ENCODE data around the gene GABRB2.

GABRB2 gene

GRCh38 chr5:161546470-161547301 is at the start of gene GABRB2:
Gene GABRB2, minus strand, starts transcription at chr5:161546725. Its CDS starts 82 bp downstream, at chr5:161546643.
- DNase-seq (ENCODE audit: insufficient read length, low spot score) (peak; percentile 22), FAIRE-seq (no peak)
- no peak for TF ChIP-seq CTCF (IDR thresholded peaks at IDR 0.05; ENCODE audit: insufficient read depth, missing control alignments)

- no peak for TF ChIP-seq CTCF (IDR thresholded peaks at IDR 0.05; ENCODE audit: insufficient read depth, missing control alignments)
- FAIRE-seq (no peak), DNase-seq (ENCODE audit: insufficient read length, low spot score) (no peak)
Observed at GRCh38 chr5:161585798-161586197, 39.3 kb upstream of the GABRB2 start.

DNA sequence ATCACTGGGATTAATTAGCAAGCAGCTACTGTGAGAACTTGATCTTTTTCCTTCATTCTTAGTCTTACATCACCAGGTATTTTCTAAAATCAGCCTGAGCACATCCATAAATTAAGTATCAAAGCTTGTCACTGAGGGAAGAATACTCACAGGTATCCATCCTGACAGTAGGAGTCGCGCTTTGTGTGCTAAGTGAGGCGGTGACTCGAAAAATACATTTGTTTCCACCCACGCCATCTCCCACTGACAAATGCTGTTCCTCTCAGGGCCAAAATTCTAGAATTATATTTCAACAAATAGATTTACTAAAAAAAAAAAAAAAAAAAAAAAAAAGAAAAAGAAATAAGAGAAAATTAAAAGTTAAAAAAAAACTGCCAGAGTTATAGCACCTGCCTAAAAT is 34.1 kb upstream of the GABRB2 start:
- no peak for TF ChIP-seq CTCF (IDR thresholded peaks at IDR 0.05; ENCODE audit: insufficient read depth, missing control alignments)
- FAIRE-seq (no peak), DNase-seq (ENCODE audit: insufficient read length, low spot score) (no peak)

DNA sequence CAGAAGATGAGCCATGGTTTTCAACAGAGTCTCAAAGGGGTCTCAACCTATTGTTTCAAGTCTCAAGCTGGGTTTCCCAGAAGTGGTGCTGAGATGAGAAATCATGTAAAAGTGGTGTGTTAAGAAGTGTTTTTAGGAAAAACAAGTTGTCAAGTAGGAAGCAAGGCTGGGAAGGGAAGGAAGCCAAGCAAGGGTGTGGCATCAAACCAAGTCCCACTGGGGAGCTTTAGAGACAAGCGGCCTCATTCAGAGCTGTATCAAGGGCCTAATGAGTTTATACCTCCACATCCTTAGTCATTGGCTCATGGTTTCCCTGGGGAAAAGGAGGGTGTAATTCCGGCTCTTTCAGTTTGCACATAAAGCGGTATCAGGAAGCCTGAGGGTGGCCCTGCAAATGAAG is 26.4 kb upstream of the GABRB2 start:
- FAIRE-seq (no peak), DNase-seq (ENCODE audit: insufficient read length, low spot score) (no peak)
- no peak for TF ChIP-seq CTCF (IDR thresholded peaks at IDR 0.05; ENCODE audit: insufficient read depth, missing control alignments)

DNA sequence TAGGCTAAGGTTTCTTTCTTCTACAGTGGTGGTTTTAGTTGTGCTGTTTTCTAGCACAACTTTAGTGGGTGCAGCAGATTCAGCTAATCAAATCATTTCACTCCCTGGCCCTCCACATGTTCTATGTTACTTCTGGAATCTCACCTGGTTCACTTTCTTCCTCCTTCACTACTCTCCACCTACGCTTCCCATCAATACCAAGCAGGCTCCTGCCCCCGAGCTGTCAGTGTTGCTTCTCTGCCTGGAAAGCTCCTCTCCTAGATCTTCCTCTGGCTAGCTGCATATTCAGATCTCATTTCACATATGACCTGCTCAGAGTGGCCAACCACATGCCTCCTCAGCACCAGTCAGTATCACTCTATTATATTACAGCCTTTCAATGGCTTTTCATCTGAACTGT is 19.6 kb upstream of the GABRB2 start:
- FAIRE-seq (no peak), DNase-seq (ENCODE audit: insufficient read length, low spot score) (no peak)
- no peak for TF ChIP-seq CTCF (IDR thresholded peaks at IDR 0.05; ENCODE audit: insufficient read depth, missing control alignments)

- FAIRE-seq = no peak
- TF ChIP-seq CTCF (IDR thresholded peaks at IDR 0.05; ENCODE audit: insufficient read depth, missing control alignments) = no peak
- DNase-seq (ENCODE audit: insufficient read length, low spot score) = no peak
Observed at GRCh38 chr5:161562446-161562845, 15.9 kb upstream of the GABRB2 start.

- FAIRE-seq (no peak), DNase-seq (ENCODE audit: insufficient read length, low spot score) (no peak)
- TF ChIP-seq CTCF (IDR thresholded peaks at IDR 0.05; ENCODE audit: insufficient read depth, missing control alignments) = no peak
Observed at GRCh38 chr5:161549106-161549505, 2.6 kb upstream of the GABRB2 start.
